GM12878 (cell line): Measurements from ENCODE around the gene UBAC2. TPM values are rescaled to one million over a fixed set of nuclear protein-coding genes. Genes with fewer than 3 reads are reported as not detected.

Experiments
- ATAC-seq: fragments of 200-7000 bp; cut with Tn5 transposase; 3 replicates; pipeline ENCODE4 v1.9.1; 2020; ENCODE audit warnings: mild to moderate bottlenecking, moderate library complexity
- BruUV-seq: library from RNA; stranded (reverse); fragments of 400-500 nt; replicated peaks from 2 replicates; lab custom pipeline; 2021; lab: Mats Ljungman, UMichigan
- CTCF ChIA-PET: fragments of 300-600 bp; sonication (Branson Sonifier 250); formaldehyde crosslinking; extraction: SDS; loops from one replicate; lab custom pipeline; 2021; ENCODE audit warnings: inconsistent platforms; lab: Yijun Ruan, JAX
- POLR2A ChIA-PET: fragments of 350-600 bp; formaldehyde crosslinking; extraction: SDS; loops from one replicate; lab custom pipeline; 2021; ENCODE audit warnings: inconsistent platforms; lab: Charles Lee
- RAD21 ChIA-PET: fragments of 300-600 bp; sonication (Branson Sonifier 250); formaldehyde crosslinking; loops from one replicate; lab custom pipeline; 2023; ENCODE audit warnings: antibody characterized with exemption; ENCODE audit not compliant: unreplicated experiment; lab: Charles Lee
- SMC1A ChIA-PET: fragments of 300-600 bp; sonication (Branson Sonifier 250); formaldehyde crosslinking; loops from one replicate; lab custom pipeline; 2023; ENCODE audit not compliant: unreplicated experiment, uncharacterized antibody; lab: Charles Lee
- DNase-seq: peaks from one replicate; pipeline ENCODE4 v3.0.0-alpha.2; 2011; ENCODE audit warnings: low read depth, low spot score
- FAIRE-seq: peaks from 3 replicates; lab custom pipeline; 2011; peaks lifted over from hg19 to GRCh38; lab: Jason Lieb, UNC
- H2AFZ ChIP-seq: 2 replicates; pipeline ENCODE4 v1.6.0; 2011; ENCODE audit warnings: low read depth, low read length, control low read depth; ENCODE audit not compliant: control insufficient read depth
- H3K27ac ChIP-seq: 2 replicates; pipeline ENCODE4 v1.5.1; 2011; ENCODE audit warnings: control low read depth; ENCODE audit not compliant: control insufficient read depth, insufficient read depth
- H3K27me3 ChIP-seq, 2 experiments: replicated peaks in 1 of 2; 2 replicates each; pipeline versions ENCODE4 v1.6.0 to v1.6.1; 2011; ENCODE audit warnings: low read length in 1 of 2; ENCODE audit not compliant: control insufficient read depth in 2 of 2, insufficient read depth in 2 of 2
- H3K36me3 ChIP-seq, 2 experiments: 2 replicates each; pipeline ENCODE4 v1.5.1; 2011; ENCODE audit warnings: low read length in 1 of 2; ENCODE audit not compliant: control insufficient read depth in 2 of 2, insufficient read depth in 2 of 2
- H3K4me1 ChIP-seq: 2 replicates; pipeline ENCODE4 v1.6.1; 2011; ENCODE audit warnings: mild to moderate bottlenecking, low read length, moderate library complexity, mixed read lengths; ENCODE audit not compliant: control insufficient read depth, insufficient read depth
- H3K4me2 ChIP-seq: 2 replicates; pipeline ENCODE4 v1.6.0; 2011; ENCODE audit warnings: control low read depth; ENCODE audit not compliant: control insufficient read depth, insufficient read depth
- H3K4me3 ChIP-seq: fragments of 200-600 bp; sonication (generic); 2 replicates; pipeline ENCODE4 v1.5.1; 2016
- H3K79me2 ChIP-seq: 2 replicates; pipeline ENCODE4 v1.6.0; 2011; ENCODE audit warnings: low read length; ENCODE audit not compliant: control insufficient read depth, insufficient read depth
- H3K9ac ChIP-seq: 2 replicates; pipeline ENCODE4 v1.8.0; 2011; ENCODE audit warnings: low read length, control low read depth, mixed read lengths; ENCODE audit not compliant: control insufficient read depth, insufficient read depth
- H3K9me3 ChIP-seq: replicated peaks from 3 replicates; pipeline ENCODE4 v1.5.1; 2011; ENCODE audit warnings: mild to moderate bottlenecking, low read length; ENCODE audit not compliant: control insufficient read depth, insufficient read depth
- H4K20me1 ChIP-seq: 2 replicates; pipeline ENCODE4 v1.6.0; 2011; ENCODE audit not compliant: control insufficient read depth, insufficient read depth
- CREM ChIP-seq: IDR thresholded peaks from 2 replicates; pipeline ENCODE4 v1.6.1; 2014; ENCODE audit warnings: antibody characterized with exemption, low read depth
- FOS ChIP-seq: IDR thresholded peaks from 3 replicates; pipeline ENCODE4 v1.6.1; 2011; ENCODE audit warnings: borderline replicate concordance; ENCODE audit not compliant: insufficient read length; ENCODE audit errors: extremely low read depth
- IKZF2 ChIP-seq, 2 experiments: fragments of 450-650 bp; IDR thresholded peaks; 2 replicates each; pipeline ENCODE4 v1.6.1; 2017; ENCODE audit warnings: mild to moderate bottlenecking in 2 of 2, moderate library complexity in 2 of 2
- RB1 ChIP-seq: fragments of 450-650 bp; formaldehyde crosslinking; IDR thresholded peaks from 2 replicates; pipeline ENCODE4 v1.6.1; 2017; ENCODE audit warnings: mild to moderate bottlenecking, borderline replicate concordance
- SP1 ChIP-seq: IDR thresholded peaks from one replicate; pipeline ENCODE4 v1.6.1; 2011; ENCODE audit warnings: low read depth, low read length
- SREBF2 ChIP-seq: IDR thresholded peaks from 2 replicates; pipeline ENCODE4 v1.6.1; 2012; ENCODE audit warnings: mild to moderate bottlenecking, low read length
- TAF1 ChIP-seq: IDR thresholded peaks from 2 replicates; pipeline ENCODE4 v1.6.1; 2011; ENCODE audit warnings: mild to moderate bottlenecking, low read depth, low read length, borderline replicate concordance
- USF2 ChIP-seq: IDR thresholded peaks from 2 replicates; pipeline ENCODE4 v1.6.1; 2011; ENCODE audit warnings: low read depth, low read length, improper control_type of control experiment, borderline replicate concordance
- WRNIP1 ChIP-seq: IDR thresholded peaks from 2 replicates; pipeline ENCODE4 v1.6.1; 2011; ENCODE audit warnings: low read depth, low read length, improper control_type of control experiment, borderline replicate concordance
- ZNF217 ChIP-seq: fragments of 450-650 bp; IDR thresholded peaks from 2 replicates; pipeline ENCODE4 v1.6.1; 2017; ENCODE audit warnings: antibody characterized with exemption, mild to moderate bottlenecking
- ZSCAN29 ChIP-seq: fragments of 450-650 bp; IDR thresholded peaks from 2 replicates; pipeline ENCODE4 v1.6.1; 2017; ENCODE audit warnings: mild to moderate bottlenecking, moderate library complexity
- WGBS: methylation state at CpG from one replicate; pipeline ENCODE4 v1.1.6; 2016; ENCODE audit warnings: low lambda C conversion rate; ENCODE audit not compliant: insufficient replicate concordance, insufficient coverage; ENCODE audit errors: missing lambda C conversion rate; 5-methylcytosine and 5-hydroxymethylcytosine counted together
- in situ Hi-C: fragments of 300-500 bp; cut with MboI; formaldehyde crosslinking; loops from 9 replicates; pipeline ENCODE4 v1.14.3; 2018; ENCODE audit warnings: mixed read lengths
- intact Hi-C: fragments of 100-400 bp; cut with micrococcal nuclease; formaldehyde crosslinking; loops from one replicate; pipeline ENCODE4 v1.14.2; 2022; ENCODE audit not compliant: unreplicated experiment
- polyA plus RNA-seq, 11 experiments: library from polyadenylated mRNA; depleted of rRNA in 4 of 11; unstranded in 6 of 11; stranded (reverse) in 5 of 11; fragments of >200 nt; fragmentation: Nextera tagmentation in 4 of 11; fragmentation: Illumina TruSeq in 1 of 11; extraction: Ambion mirVana in 4 of 11; extraction: Trizol in 1 of 11; gene quantifications; 1 replicate in 1 of 11; 2 replicates in 10 of 11; pipeline versions ENCODE4 v1.2.1 to v1.2.3, GENCODE V29; 2011 to 2016; ENCODE audit warnings: inconsistent platforms in 2 of 11, missing spikeins in 2 of 11, low read depth in 1 of 11
- total RNA-seq, 4 experiments: library from RNA; depleted of rRNA in 3 of 4; stranded (reverse); fragments of >200 nt in 3 of 4; fragmentation: Illumina TruSeq in 1 of 4; extraction: Trizol in 1 of 4; gene quantifications; 2 replicates each; pipeline versions ENCODE4 v1.2.1 to v1.2.3, GENCODE V29; 2013 to 2021

UBAC2 gene
- total and polyA plus RNA-seq, 10 of the 15 experiments (the other 5 are each of a cell fraction or from before 2014, with no cell fraction given) = 3.0 to 54.6 (median 17.4) TPM

- ChIA-PET POLR2A (interaction anchor here (0.8 to 3.9 kb wide), 12 partner anchors 9 to 204 kb away, joined by 3 to 14 read pairs (median 6); no protein-coding TSS in a partner anchor), RAD21 (interaction anchor here (0.9 to 11.9 kb wide), 16 partner anchors 13 to 204 kb away, joined by 3 to 182 read pairs (median 8); partner anchors contain the start of gene UBAC2), SMC1A (interaction anchor here (1.0 to 13.7 kb wide), 25 partner anchors 7 to 204 kb away, joined by 3 to 306 read pairs (median 8); partner anchors contain the start of gene GPR183), CTCF (interaction anchor here (0.6 to 22.3 kb wide), 13 partner anchors 13 to 110 kb away, joined by 3 to 577 read pairs (median 5); partner anchors contain the start of gene GPR183)
- Histone ChIP-seq H4K20me1 (no peaks in the 10 kb centered on the region), H3K4me1 (peaks cover 75% of the 10 kb centered on the region), H3K9ac (0 out of 2 replicates have a peak overlapping the region, but pooled peaks have one; percentile 7), H3K4me2 (peak overlapping the region; percentile 11), H3K9me3 (no peaks in the 10 kb centered on the region), H2AFZ (no peak overlapping the region), H3K79me2 (peaks cover 3% of the 10 kb centered on the region; the same call in 1 of the 2 replicates), H3K4me3 (0 out of 2 replicates have a peak overlapping the region, but pooled peaks have one; percentile 3), H3K27me3 (no peaks in the 10 kb centered on the region), H3K36me3 (no peaks in the 10 kb centered on the region; a peak in 1 of 4 replicates), H3K27ac (peak overlapping the region; percentile 41)
- WGBS = 97% methylated on average over 16 of the region's 16 CpGs
- BruUV-seq = TSS peak; percentile 75
- TF ChIP-seq USF2 (no peak), RB1 (no peak), WRNIP1 (no peak), TAF1 (no peak), CREM (no peak), SP1 (no peak), IKZF2 (IDR thresholded peaks at IDR 0.05) (no peak), ZSCAN29 (no peak), ZNF217 (no peak), FOS (no peak), SREBF2 (no peak)
- intact Hi-C loops (loop anchor here (5.0 to 10.0 kb wide), 2 partner anchors 122 to 225 kb away; partner anchors contain the start of genes CLYBL and TM9SF2), in situ Hi-C loops (no loop called here)
- FAIRE-seq = no peak
- DNase-seq = no peak
- ATAC-seq = peak; percentile 2
These were observed 179.5 kb downstream of the UBAC2 start for GRCh38 chr13:99379856-99380801.
